NCI-H345 treated with DMSO at 0.1 percent for 48 hours (cell line): ENCODE measurements around the gene PON1.

ENCODE experiments used
- DNase-seq: peaks from one replicate; lab custom pipeline; 2025; ENCODE audit not compliant: unreplicated experiment; lab: John Stamatoyannopoulos, UW

Gene PON1

GRCh38 chr7:95261895-95262415 is 62.4 kb downstream of the PON1 start:
- DNase-seq, result no peak

GRCh38 chr7:95255691-95256090 is 68.6 kb downstream of the PON1 start:
- no peak for DNase-seq

DNA sequence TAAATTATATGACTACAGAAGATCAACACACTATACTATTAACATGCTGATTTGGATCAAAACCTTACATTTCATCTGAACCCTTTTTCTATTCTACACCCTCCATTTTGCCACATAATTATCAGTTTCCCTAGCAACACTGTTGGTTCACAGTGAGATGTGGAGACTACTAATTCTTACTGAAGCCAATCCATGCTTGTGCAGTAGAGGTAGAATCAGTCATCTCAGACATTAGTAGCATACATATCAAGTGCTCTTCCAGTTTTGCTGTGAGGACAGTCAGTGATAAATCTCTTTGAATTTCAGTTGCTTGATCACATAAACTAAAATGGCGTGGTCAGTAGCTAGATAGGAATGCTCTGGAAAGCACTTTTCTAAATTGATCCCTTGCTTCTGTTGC is 70.3 kb downstream of the PON1 start:
- no peak for DNase-seq

GRCh38 chr7:95251966-95252365 is 72.4 kb downstream of the PON1 start:
- no peak for DNase-seq

DNA sequence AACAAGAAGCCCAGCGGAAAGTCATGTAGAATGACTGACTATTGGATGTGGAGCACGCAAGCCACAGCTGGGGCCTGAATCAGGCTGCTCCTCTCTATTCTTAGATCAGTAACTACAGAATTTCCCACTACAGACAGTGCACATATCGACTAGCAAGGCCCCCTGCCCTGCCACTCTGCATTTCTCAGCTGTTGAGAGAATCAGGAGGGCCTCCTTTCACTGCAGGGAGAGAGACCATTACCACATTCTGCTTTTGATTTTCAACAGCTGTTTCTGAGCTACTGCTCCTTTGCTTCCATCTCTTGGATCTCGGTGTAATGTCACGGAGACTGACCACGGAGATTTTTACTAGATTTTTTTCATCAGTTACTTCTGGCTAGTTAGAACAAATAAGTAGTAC is 73.8 kb downstream of the PON1 start:
- no peak for DNase-seq
